Measurements from ENCODE around the gene HSPA12B.

Gene HSPA12B

GRCh38 chr20:3701061-3701998 lies 31.2 kb upstream of the HSPA12B start:
- DNase-seq (ENCODE audit: low spot score): no peak
- POLR2A ChIA-PET (ENCODE audit: low non-redundant PET): no interaction called here
- TF ChIP-seq CTCF (conservative IDR thresholded peaks at IDR 0.05; ENCODE audit: low read depth): no peak
- H3K27ac ChIP-seq: no peak overlapping the region
- CTCF ChIA-PET: no interaction called here

- H3K27ac ChIP-seq: no peak overlapping the region
- DNase-seq (ENCODE audit: low spot score): no peak
- CTCF ChIA-PET: interaction anchor here (0.6 to 1.6 kb wide), 2 partner anchors 26 to 164 kb away, joined by 3 to 6 read pairs; no protein-coding TSS in a partner anchor
- TF ChIP-seq CTCF (conservative IDR thresholded peaks at IDR 0.05; ENCODE audit: low read depth): no peak
- POLR2A ChIA-PET (ENCODE audit: low non-redundant PET): no interaction called here
Measured at GRCh38 chr20:3702611-3703391, 29.7 kb upstream of the HSPA12B start.

- no peak for TF ChIP-seq CTCF (conservative IDR thresholded peaks at IDR 0.05; ENCODE audit: low read depth)
- H3K27ac ChIP-seq: no peak overlapping the region
- DNase-seq (ENCODE audit: low spot score): no peak
- CTCF ChIA-PET: interaction anchor here (0.5 to 1.6 kb wide), 2 partner anchors 27 to 1475 kb away, joined by 3 to 6 read pairs; no protein-coding TSS in a partner anchor
- POLR2A ChIA-PET (ENCODE audit: low non-redundant PET): no interaction called here
Measured at GRCh38 chr20:3704087-3704486, 28.4 kb upstream of the HSPA12B start.

- H3K27ac ChIP-seq: no peak overlapping the region
- ChIA-PET POLR2A (ENCODE audit: low non-redundant PET) (no interaction called here), CTCF (interaction anchor here (3.7 kb wide), 1 partner anchor 29 kb away, joined by 20 read pairs; no protein-coding TSS in a partner anchor)
- TF ChIP-seq CTCF (conservative IDR thresholded peaks at IDR 0.05; ENCODE audit: low read depth): no peak
- no peak for DNase-seq (ENCODE audit: low spot score)
Measured at GRCh38 chr20:3705491-3705969, 27.0 kb upstream of the HSPA12B start.

GRCh38 chr20:3705970-3706739 lies 26.3 kb upstream of the HSPA12B start:
- DNase-seq (ENCODE audit: low spot score): no peak
- CTCF ChIA-PET: interaction anchor here (3.7 kb wide), 1 partner anchor 30 kb away, joined by 20 read pairs; no protein-coding TSS in a partner anchor
- H3K27ac ChIP-seq: no peak overlapping the region
- POLR2A ChIA-PET (ENCODE audit: low non-redundant PET): no interaction called here
- no peak for TF ChIP-seq CTCF (conservative IDR thresholded peaks at IDR 0.05; ENCODE audit: low read depth)

Data from RWPE1 (cell line).